Measurements from ENCODE around the gene ERMAP. TPM values are rescaled to one million over a fixed set of nuclear protein-coding genes. Genes with fewer than 3 reads are reported as not detected.
"Not testable (repeated sequence)": the region's sequence is repeated elsewhere in the genome, so short reads cannot be mapped to it uniquely, and the experiment has no call there.

The ERMAP gene
- total RNA-seq, 3 donors from 2014 or later, result 1.8 to 2.4 (median 2.1) TPM

- Mint-ChIP-seq H3K27me3 (ENCODE audit: low read depth) (peaks cover 26% of the 10 kb centered on the region), H3K4me1 (ENCODE audit: low read depth) (no peaks in the 10 kb centered on the region), H3K4me3 (no peak overlapping the region), H3K9me3 (peaks cover 17% of the 10 kb centered on the region), H3K36me3 (ENCODE audit: insufficient read depth) (peaks cover 2% of the 10 kb centered on the region)
- ATAC-seq (no peak), DNase-seq (no peak)
Measured at GRCh38 chr1:42861014-42861399, 44.1 kb downstream of the ERMAP start.

GRCh38 chr1:42866549-42866948 lies 49.6 kb downstream of the ERMAP start:
- H3K27me3 Mint-ChIP-seq (ENCODE audit: low read depth), result peaks cover 10% of the 10 kb centered on the region
- DNase-seq (no peak), ATAC-seq (no peak)
- no peaks in the 10 kb centered on the region for H3K36me3 Mint-ChIP-seq (ENCODE audit: insufficient read depth)
- H3K4me3 Mint-ChIP-seq, result no peak overlapping the region
- H3K4me1 Mint-ChIP-seq (ENCODE audit: low read depth), result peaks cover 2% of the 10 kb centered on the region
- H3K9me3 Mint-ChIP-seq, result peaks cover 5% of the 10 kb centered on the region

- not testable (repeated sequence) for H3K36me3 Mint-ChIP-seq (ENCODE audit: insufficient read depth); ATAC-seq; DNase-seq; H3K4me1 Mint-ChIP-seq (ENCODE audit: low read depth); H3K9me3 Mint-ChIP-seq; H3K27me3 Mint-ChIP-seq (ENCODE audit: low read depth); H3K4me3 Mint-ChIP-seq
Measured at GRCh38 chr1:42868466-42868865, 51.5 kb downstream of the ERMAP start.

- H3K36me3 Mint-ChIP-seq (ENCODE audit: insufficient read depth); ATAC-seq; H3K4me3 Mint-ChIP-seq; DNase-seq; H3K9me3 Mint-ChIP-seq; H3K4me1 Mint-ChIP-seq (ENCODE audit: low read depth); H3K27me3 Mint-ChIP-seq (ENCODE audit: low read depth): not testable (repeated sequence)
Measured at GRCh38 chr1:42869254-42869653, 52.3 kb downstream of the ERMAP start.

GRCh38 chr1:42869751-42870150 lies 52.8 kb downstream of the ERMAP start:
- not testable (repeated sequence) for H3K9me3 Mint-ChIP-seq; ATAC-seq; H3K36me3 Mint-ChIP-seq (ENCODE audit: insufficient read depth); H3K27me3 Mint-ChIP-seq (ENCODE audit: low read depth); DNase-seq; H3K4me1 Mint-ChIP-seq (ENCODE audit: low read depth); H3K4me3 Mint-ChIP-seq

- not testable (repeated sequence) for H3K36me3 Mint-ChIP-seq (ENCODE audit: insufficient read depth); H3K4me1 Mint-ChIP-seq (ENCODE audit: low read depth); H3K4me3 Mint-ChIP-seq; DNase-seq; H3K9me3 Mint-ChIP-seq; ATAC-seq; H3K27me3 Mint-ChIP-seq (ENCODE audit: low read depth)
Measured at GRCh38 chr1:42873108-42873507, 56.2 kb downstream of the ERMAP start.

GRCh38 chr1:42873670-42874069 lies 56.7 kb downstream of the ERMAP start:
- Mint-ChIP-seq H3K36me3 (ENCODE audit: insufficient read depth) (no peaks in the 10 kb centered on the region), H3K9me3 (peaks cover 6% of the 10 kb centered on the region), H3K4me1 (ENCODE audit: low read depth) (peaks cover 2% of the 10 kb centered on the region), H3K4me3 (no peak overlapping the region), H3K27me3 (ENCODE audit: low read depth) (no peaks in the 10 kb centered on the region)
- no peak for ATAC-seq
- no peak for DNase-seq

GRCh38 chr1:42876009-42876408 lies 59.1 kb downstream of the ERMAP start:
- H3K4me3 Mint-ChIP-seq, result no peak overlapping the region
- no peaks in the 10 kb centered on the region for H3K36me3 Mint-ChIP-seq (ENCODE audit: insufficient read depth)
- peaks cover 2% of the 10 kb centered on the region for H3K4me1 Mint-ChIP-seq (ENCODE audit: low read depth)
- peaks cover 6% of the 10 kb centered on the region for H3K9me3 Mint-ChIP-seq
- DNase-seq, result no peak
- no peak for ATAC-seq
- H3K27me3 Mint-ChIP-seq (ENCODE audit: low read depth), result no peaks in the 10 kb centered on the region

- H3K36me3 Mint-ChIP-seq (ENCODE audit: insufficient read depth), result no peaks in the 10 kb centered on the region
- no peaks in the 10 kb centered on the region for H3K27me3 Mint-ChIP-seq (ENCODE audit: low read depth)
- peaks cover 6% of the 10 kb centered on the region for H3K9me3 Mint-ChIP-seq
- ATAC-seq (no peak), DNase-seq (no peak)
- H3K4me3 Mint-ChIP-seq, result no peak overlapping the region
- no peaks in the 10 kb centered on the region for H3K4me1 Mint-ChIP-seq (ENCODE audit: low read depth)
Measured at GRCh38 chr1:42877380-42877779, 60.5 kb downstream of the ERMAP start.

- H3K9me3 Mint-ChIP-seq, result no peaks in the 10 kb centered on the region
- H3K27me3 Mint-ChIP-seq (ENCODE audit: low read depth), result peaks cover 7% of the 10 kb centered on the region
- no peak overlapping the region for H3K4me3 Mint-ChIP-seq
- no peak for ATAC-seq
- H3K36me3 Mint-ChIP-seq (ENCODE audit: insufficient read depth), result no peaks in the 10 kb centered on the region
- H3K4me1 Mint-ChIP-seq (ENCODE audit: low read depth), result no peaks in the 10 kb centered on the region
- DNase-seq, result no peak
Measured at GRCh38 chr1:42880384-42880783, 63.5 kb downstream of the ERMAP start.

- no peaks in the 10 kb centered on the region for H3K9me3 Mint-ChIP-seq
- H3K27me3 Mint-ChIP-seq (ENCODE audit: low read depth), result peaks cover 9% of the 10 kb centered on the region
- DNase-seq (no peak), ATAC-seq (no peak)
- no peaks in the 10 kb centered on the region for H3K4me1 Mint-ChIP-seq (ENCODE audit: low read depth)
- no peaks in the 10 kb centered on the region for H3K36me3 Mint-ChIP-seq (ENCODE audit: insufficient read depth)
- H3K4me3 Mint-ChIP-seq, result no peak overlapping the region
Measured at GRCh38 chr1:42886046-42886739, 69.3 kb downstream of the ERMAP start.

GRCh38 chr1:42886800-42887199 lies 69.9 kb downstream of the ERMAP start:
- no peak overlapping the region for H3K4me3 Mint-ChIP-seq
- H3K9me3 Mint-ChIP-seq, result no peaks in the 10 kb centered on the region
- no peaks in the 10 kb centered on the region for H3K36me3 Mint-ChIP-seq (ENCODE audit: insufficient read depth)
- no peaks in the 10 kb centered on the region for H3K4me1 Mint-ChIP-seq (ENCODE audit: low read depth)
- DNase-seq (no peak), ATAC-seq (no peak)
- H3K27me3 Mint-ChIP-seq (ENCODE audit: low read depth), result peaks cover 9% of the 10 kb centered on the region

GRCh38 chr1:42887366-42887765 lies 70.4 kb downstream of the ERMAP start:
- H3K27me3 Mint-ChIP-seq (ENCODE audit: low read depth), result peaks cover 9% of the 10 kb centered on the region
- H3K9me3 Mint-ChIP-seq, result no peaks in the 10 kb centered on the region
- no peak overlapping the region for H3K4me3 Mint-ChIP-seq
- H3K36me3 Mint-ChIP-seq (ENCODE audit: insufficient read depth), result no peaks in the 10 kb centered on the region
- no peak for DNase-seq
- ATAC-seq, result no peak
- no peaks in the 10 kb centered on the region for H3K4me1 Mint-ChIP-seq (ENCODE audit: low read depth)

GRCh38 chr1:42888013-42888633 lies 71.2 kb downstream of the ERMAP start:
- Mint-ChIP-seq H3K4me3 (no peak overlapping the region), H3K9me3 (no peaks in the 10 kb centered on the region), H3K36me3 (ENCODE audit: insufficient read depth) (no peaks in the 10 kb centered on the region), H3K4me1 (ENCODE audit: low read depth) (no peaks in the 10 kb centered on the region), H3K27me3 (ENCODE audit: low read depth) (peaks cover 9% of the 10 kb centered on the region)
- no peak for ATAC-seq
- no peak for DNase-seq

GRCh38 chr1:42889264-42889663 lies 72.3 kb downstream of the ERMAP start:
- Mint-ChIP-seq H3K27me3 (ENCODE audit: low read depth) (peaks cover 9% of the 10 kb centered on the region), H3K4me3 (no peak overlapping the region), H3K4me1 (ENCODE audit: low read depth) (no peaks in the 10 kb centered on the region), H3K36me3 (ENCODE audit: insufficient read depth) (no peaks in the 10 kb centered on the region), H3K9me3 (no peaks in the 10 kb centered on the region)
- DNase-seq, result no peak
- ATAC-seq, result no peak

Data from activated T-cell treated with anti-CD3 and anti-CD28 coated beads, Interleukin-2, amount 50 U/mL, for 4 hours (primary cell).